Daoy (cell line): ENCODE results near the gene TRMT61A. TPM values are rescaled to one million over a fixed set of nuclear protein-coding genes. Genes with fewer than 3 reads are reported as not detected.
A peak's percentile ranks its signal among the peaks of the same experiment; 100 is the strongest.

Source experiments
- DNase-seq: peaks from one replicate; pipeline ENCODE4 v3.0.0-alpha.2; 2015; ENCODE audit warnings: low read depth
- total RNA-seq: library from RNA; depleted of rRNA; stranded (reverse); fragments of >200 nt; shearing (Covaris generic); gene quantifications from 2 replicates; pipeline ENCODE4 v1.2.3, GENCODE V29; 2014

The TRMT61A gene
- total RNA-seq, 1 experiment from 2014 or later: 36.8 TPM

DNA sequence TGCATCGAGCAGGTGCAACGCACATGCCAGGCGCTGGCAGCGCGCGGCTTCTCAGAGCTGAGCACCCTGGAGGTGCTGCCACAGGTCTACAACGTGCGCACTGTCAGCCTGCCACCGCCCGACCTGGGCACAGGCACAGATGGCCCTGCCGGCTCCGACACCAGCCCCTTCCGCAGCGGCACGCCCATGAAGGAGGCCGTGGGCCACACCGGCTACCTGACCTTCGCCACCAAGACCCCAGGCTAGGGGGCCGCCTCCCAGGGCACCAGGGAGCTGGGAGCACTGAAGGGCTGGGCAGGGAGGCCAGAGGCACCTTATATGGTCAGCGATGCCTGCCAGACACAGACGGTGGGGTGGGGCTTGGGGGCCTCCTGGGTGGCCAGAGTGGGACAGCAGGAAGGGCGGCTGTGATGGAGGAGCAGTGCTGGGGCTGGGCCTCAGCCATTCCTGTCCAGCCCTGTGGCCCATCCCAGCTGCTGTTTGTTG lies 5.6 kb downstream of the TRMT61A start:
- DNase-seq: no peak

DNA sequence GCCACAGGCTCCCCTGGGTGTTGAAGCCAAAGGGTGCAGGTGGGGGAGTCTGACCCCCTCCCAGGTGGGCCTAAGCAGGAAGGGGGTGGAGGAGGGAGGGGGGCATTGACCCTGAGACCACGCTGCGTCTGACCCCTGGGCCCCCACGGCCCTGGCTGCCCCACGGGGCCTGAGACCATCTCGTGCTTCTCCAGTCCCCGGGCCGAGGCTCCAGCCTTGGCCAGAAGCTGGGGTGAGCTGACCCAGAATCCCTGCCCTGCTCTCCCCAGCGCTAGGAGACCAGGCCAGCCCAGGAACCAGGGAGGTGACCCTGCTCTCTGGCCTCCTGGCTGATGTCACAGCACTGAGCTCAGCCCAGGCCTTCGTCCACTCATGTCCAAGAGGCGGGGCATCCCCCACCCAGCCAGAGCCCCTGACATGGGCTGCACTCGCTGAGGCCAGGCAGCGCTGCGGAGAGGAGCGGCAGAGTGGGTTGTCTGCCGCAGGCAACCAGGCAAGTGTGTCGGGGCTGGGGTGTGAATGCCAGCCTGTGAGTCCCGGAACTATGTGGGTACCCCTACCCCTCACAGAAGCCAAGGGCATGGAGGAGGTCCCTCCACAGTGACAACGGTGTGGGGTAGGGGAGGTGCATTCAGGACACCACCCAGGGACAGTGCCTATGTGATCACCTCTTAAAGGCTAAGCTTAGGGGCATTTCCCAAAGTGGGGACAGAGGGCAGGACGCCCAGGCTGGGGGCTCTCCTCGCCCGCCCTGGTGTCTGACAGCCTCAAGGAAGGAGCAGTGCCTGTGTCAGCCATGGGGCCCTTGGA lies 6.3 kb downstream of the TRMT61A start:
- no peak for DNase-seq

- DNase-seq: no peak
Measured at GRCh38 chr14:103535891-103536565, 7.0 kb downstream of the TRMT61A start.

DNA sequence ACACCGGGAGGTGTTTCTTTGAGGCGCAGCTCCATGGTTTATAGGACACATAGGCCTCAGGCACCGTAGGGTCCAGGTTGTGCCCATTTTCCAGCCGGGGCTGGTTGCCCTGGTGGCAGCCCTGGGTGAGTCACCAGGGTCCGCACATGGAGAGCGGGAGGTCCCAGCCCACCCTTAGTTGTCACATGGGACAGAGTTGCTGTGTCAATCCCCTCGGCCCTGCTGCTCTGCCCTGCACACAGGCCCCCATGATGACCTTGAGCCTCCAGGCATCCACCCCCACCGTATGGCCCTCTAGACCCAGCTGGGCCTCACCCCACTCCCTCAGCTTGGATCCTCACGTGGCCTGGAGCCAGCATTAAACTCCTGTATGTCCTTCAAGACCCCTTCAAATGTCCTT lies 7.7 kb downstream of the TRMT61A start:
- DNase-seq: no peak

GRCh38 chr14:103537175-103537990 lies 8.4 kb downstream of the TRMT61A start:
- DNase-seq: no peak

- no peak for DNase-seq
Measured at GRCh38 chr14:103538291-103539055, 9.5 kb downstream of the TRMT61A start.

DNA sequence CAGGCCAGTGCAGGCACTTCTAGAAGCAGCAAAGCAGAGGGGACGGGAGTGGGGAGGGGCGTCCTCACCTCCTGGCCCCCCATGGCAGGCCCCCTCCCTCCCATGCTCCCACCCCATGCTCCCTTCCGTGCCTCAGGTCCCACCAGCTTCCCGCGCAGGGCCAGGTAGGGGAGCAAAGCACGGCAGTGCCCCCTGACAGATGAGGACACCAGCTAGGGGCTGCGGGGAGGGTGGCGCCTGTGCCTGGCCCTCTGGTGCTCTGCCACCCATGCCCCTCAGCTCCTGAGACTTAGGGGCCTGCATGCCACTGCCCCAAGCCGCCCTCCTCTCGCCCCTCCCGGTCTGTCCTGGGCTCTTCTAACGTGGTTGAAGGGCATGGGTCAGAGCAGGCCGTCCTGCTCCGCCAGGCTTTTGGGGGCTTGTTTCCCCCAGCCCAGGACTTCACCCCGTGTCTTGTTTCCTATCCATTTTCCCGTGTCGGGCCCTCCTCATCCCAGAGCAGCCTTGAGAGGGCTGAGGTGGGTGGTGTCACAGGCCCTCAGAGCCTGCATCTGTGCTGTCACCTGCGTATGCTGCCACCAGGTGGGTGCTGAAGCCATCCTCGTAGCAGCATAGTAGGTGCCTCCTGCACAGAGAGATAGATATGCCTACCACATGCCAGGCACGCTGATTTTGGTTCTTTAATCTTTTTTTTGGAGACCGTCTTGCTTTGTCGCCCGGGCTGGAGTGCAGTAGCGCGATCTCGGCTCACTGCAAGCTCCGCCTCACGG lies 10.2 kb downstream of the TRMT61A start:
- DNase-seq: no peak

DNA sequence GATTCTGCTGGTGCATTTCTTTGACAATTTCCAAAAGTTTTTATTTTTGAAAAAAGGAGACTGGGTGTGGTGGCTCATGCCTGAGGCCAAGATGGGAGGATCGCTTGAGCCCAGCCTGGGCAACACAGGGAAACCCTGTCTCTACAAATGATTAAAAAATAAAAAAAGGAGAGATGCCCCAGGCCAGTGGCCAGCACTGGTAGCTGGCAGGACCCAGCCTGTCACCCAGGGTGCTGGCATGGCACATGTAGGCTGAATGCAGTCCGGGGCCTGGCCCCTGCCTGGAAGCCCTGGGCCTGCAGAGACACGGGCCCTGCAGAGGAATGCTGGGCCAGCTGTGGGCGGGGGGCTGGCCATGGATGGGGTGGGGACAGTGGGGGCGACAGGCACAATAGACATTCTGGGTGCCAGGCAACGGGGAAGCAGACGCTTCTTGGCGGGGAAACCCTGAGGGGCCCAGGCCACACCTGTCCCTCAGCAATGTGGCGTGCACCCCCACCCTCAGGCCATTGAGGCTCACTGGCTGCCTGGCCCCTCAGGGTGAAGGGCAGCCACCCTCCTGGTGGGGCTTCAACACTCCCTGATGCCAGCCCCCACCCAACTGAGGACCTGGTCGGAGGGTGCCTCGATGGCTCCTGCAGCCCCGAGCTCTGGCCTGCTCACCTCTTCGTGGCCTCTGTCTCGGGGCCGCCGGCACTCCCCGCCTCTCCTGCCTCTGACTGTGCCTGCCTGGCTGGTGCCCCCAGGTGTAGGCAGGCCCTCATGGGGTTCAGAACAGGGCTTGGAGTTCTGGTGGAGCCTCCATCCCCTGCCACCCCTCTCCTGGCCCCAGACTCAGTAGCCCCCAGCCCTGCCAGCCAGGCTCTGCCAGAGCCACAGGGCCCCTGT lies 12.1 kb downstream of the TRMT61A start:
- no peak for DNase-seq

DNA sequence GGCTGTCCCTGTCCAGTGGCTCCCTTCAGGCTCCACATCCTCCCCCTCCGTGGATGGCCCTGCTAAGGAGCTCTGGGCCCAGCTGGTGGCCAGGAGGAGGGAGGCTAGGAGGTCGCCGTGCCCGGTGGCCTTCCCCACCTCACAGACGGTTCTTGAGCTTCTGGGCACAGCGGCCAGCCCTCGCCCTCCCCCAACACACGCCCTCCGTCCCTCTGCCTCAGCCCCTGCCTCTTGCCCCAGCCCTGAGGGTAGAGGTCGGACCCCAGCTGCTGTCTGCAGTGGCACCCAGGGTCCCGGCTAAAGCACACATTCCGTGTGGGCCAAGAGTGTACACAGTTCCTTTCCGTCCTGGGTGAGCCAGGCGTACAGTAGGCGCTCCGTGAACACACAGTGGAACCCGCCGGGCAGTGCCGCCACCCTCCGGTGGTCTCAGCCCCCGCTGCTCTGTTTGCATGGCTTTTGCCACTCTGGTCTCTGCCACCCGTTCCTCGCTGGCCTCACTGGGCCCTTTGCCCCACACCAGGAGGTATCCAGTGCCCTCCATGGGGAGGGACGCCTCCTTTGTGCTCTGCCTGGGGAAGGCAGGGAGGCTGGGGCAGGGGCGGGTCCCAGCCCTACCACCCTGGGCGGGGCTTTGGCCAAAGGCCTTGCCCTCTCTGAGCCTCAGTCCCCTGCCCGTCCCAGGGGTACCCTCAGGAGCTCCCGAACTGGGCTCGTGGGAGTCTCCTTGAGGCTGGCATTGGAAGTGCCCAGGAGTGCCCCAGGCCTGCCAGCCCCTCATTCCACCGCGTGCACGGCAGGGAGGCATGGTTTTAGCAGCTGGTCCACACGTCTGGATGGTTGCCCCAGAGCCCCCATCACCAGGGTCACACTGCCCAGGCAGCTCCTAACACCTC lies 13.0 kb downstream of the TRMT61A start:
- no peak for DNase-seq

- DNase-seq: peak; percentile 66
Measured at GRCh38 chr14:103542605-103543088, 13.7 kb downstream of the TRMT61A start.

DNA sequence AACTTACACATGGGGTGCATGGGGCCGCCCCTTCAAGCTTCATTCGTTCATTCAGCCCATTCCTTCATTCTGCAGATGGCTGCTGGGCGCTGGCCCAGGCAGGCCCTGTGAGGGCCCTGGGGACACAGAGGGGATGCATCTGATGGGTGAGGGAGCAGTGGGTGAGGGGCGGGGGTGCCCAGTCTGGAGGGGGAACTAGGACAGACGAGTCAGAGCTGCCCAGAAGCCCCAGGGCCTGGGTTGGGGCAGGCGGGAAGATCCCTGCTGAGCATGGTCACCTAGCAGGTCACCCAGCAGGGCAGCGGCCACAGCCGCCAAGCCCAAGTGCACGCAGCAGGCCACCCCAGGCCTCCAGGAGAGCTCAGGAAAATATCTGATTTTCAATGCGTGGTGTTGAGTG lies 14.1 kb downstream of the TRMT61A start:
- DNase-seq: no peak

- DNase-seq: peak; percentile 20
Measured at GRCh38 chr14:103543721-103544387, 14.9 kb downstream of the TRMT61A start.

DNA sequence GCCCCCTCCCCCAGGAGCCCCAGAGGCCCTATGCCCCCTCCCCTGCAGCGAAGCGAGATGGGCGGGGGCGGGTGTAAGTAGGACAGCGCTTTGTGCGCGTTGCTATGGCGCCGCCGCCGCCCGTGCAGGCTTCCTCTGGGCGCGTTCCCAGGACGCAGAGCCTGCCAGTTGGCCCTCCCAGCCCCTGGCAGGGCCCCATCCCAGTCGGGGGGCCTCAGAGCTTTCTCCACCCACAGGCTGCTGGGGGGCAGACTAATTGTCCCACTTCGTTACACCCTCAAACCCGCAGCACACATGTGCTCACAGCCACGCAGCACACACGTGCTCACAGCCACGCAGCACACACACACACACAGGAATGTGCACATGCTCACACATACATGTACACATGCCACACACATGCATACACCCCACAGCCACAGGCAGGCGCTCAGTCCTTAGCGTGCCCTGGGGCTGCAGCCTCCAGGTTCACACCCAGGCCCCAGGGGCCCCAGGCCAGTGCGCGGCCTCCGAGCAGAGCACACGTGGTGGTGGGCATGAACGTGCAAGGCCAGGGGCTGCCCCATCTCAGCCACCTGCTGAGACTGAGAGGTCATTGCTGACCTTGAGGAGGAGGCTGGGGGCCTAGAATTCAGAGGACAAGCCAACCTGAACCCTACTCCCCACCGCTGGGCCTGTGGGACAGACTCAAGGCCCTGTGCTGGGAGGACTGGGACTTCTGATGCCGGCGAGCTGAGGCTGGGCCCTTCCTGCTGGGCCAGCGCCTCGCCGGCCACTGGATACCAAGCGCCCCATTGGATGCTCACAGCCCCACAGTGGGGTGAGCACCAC lies 15.6 kb downstream of the TRMT61A start:
- peak; percentile 4 for DNase-seq

GRCh38 chr14:103545219-103545914 lies 16.4 kb downstream of the TRMT61A start:
- DNase-seq: peak; percentile 5

- peak; percentile 7 for DNase-seq
Measured at GRCh38 chr14:103545915-103546651, 17.1 kb downstream of the TRMT61A start.
